Right cardiac atrium (tissue), 5 donors: ENCODE results near the gene MAT1A. TPM values are rescaled to one million over a fixed set of nuclear protein-coding genes. Genes with fewer than 3 reads are reported as not detected.

Source experiments
- polyA plus RNA-seq: library from polyadenylated mRNA; stranded (reverse); fragments of 200-250 nt; gene quantifications from one replicate; pipeline ENCODE4 v1.2.3, GENCODE V29; 2013
- total RNA-seq, 4 donors: library from RNA; stranded (reverse); fragmentation: NEBNext Ultra II Directional; extraction: Animal tissue kit (Norgen Biotek cat#: 25700); gene quantifications; one replicate each; pipeline ENCODE4 v1.2.1, GENCODE V29; 2021
- donor health status: healthy with polysubstance abuse.
- donor health status: DM: no; HTN: yes; CAD: no.
- donor health status: DM: no; HTN: no; CAD: no.
- donor health status: DM: no; HTN: yes; CAD: no; lungs with severe emphysema.
- donor health status: DM: yes; HTN: yes; CAD: no.

MAT1A gene
- total and polyA plus RNA-seq, 5 donors = 0.09 to 0.25 (median 0.16) TPM; not detected in 1

Other genes with a start within 250 kb of the MAT1A start
- 1 to 10 TPM; 4.7 to 9.0 (median 8.3) TPM for gene TMEM254, start 211.0 kb downstream of the MAT1A start, total RNA-seq
- 7.9 TPM for gene TMEM254, start 211.0 kb downstream of the MAT1A start, polyA plus RNA-seq
- 10 to 100 TPM; 47.5 to 92.2 (median 61.2) TPM for gene PLAC9, start 156.9 kb downstream of the MAT1A start, total RNA-seq
- gene PLAC9, start 156.9 kb downstream of the MAT1A start, polyA plus RNA-seq = 78.6 TPM
- gene ANXA11, start 84.1 kb downstream of the MAT1A start, total RNA-seq = 100 to 1,000 TPM; 371 to 451 (median 403) TPM
- 232 TPM for gene ANXA11, start 84.1 kb downstream of the MAT1A start, polyA plus RNA-seq
- not detected for gene DYDC1, start 67.1 kb upstream of the MAT1A start, total RNA-seq
- gene DYDC1, start 67.1 kb upstream of the MAT1A start, polyA plus RNA-seq = not detected
- not detected for gene DYDC2, start 67.1 kb upstream of the MAT1A start, total RNA-seq
- gene DYDC2, start 67.1 kb upstream of the MAT1A start, polyA plus RNA-seq = not detected
- gene PRXL2A, start 118.9 kb upstream of the MAT1A start, total RNA-seq = 100 to 1,000 TPM in 2 of 4 donors, 10 to 100 TPM in 2; 91.3 to 162 (median 100) TPM
- 105 TPM for gene PRXL2A, start 118.9 kb upstream of the MAT1A start, polyA plus RNA-seq
- 10 to 100 TPM; 24.4 to 44.1 (median 34.1) TPM for gene TSPAN14, start 164.7 kb upstream of the MAT1A start, total RNA-seq
- gene TSPAN14, start 164.7 kb upstream of the MAT1A start, polyA plus RNA-seq = 27.6 TPM
- not detected for gene SH2D4B, start 248.2 kb upstream of the MAT1A start, total RNA-seq
- gene SH2D4B, start 248.2 kb upstream of the MAT1A start, polyA plus RNA-seq = not detected